ENCODE measurements around the gene ERBB4.
"Not testable (repeated sequence)": the region's sequence is repeated elsewhere in the genome, so short reads cannot be mapped to it uniquely, and the experiment has no call there.

ERBB4 gene

GRCh38 chr2:212107989-212108388 is 430.6 kb downstream of the ERBB4 start:
- Histone ChIP-seq H3K4me1 (ENCODE audit: control insufficient read depth, insufficient read depth, low read length) (0 out of 2 replicates have a peak, but pooled peaks cover 1% of the 10 kb centered on the region), H3K36me3 (ENCODE audit: control insufficient read depth, insufficient read depth, low read length) (no peaks in the 10 kb centered on the region), H3K27ac (ENCODE audit: low read length) (no peak overlapping the region), H3K9me3 (ENCODE audit: control insufficient read depth, insufficient read depth, low read length) (no peaks in the 10 kb centered on the region), H3K4me3 (ENCODE audit: low read length) (no peak overlapping the region), H3K27me3 (ENCODE audit: control insufficient read depth, insufficient read depth, low read length) (no peaks in the 10 kb centered on the region)
- WGBS (ENCODE audit: insufficient coverage, insufficient read length): no CpG with 5 or more reads among the region's 2 CpGs
- no peak for DNase-seq (ENCODE audit: low read depth, low spot score)

- H3K9me3 ChIP-seq (ENCODE audit: control insufficient read depth, insufficient read depth, low read length): no peaks in the 10 kb centered on the region
- WGBS (ENCODE audit: insufficient coverage, insufficient read length): no CpG with 5 or more reads among the region's 2 CpGs
- H3K27me3 ChIP-seq (ENCODE audit: control insufficient read depth, insufficient read depth, low read length): no peaks in the 10 kb centered on the region
- no peak for DNase-seq (ENCODE audit: low read depth, low spot score)
- no peak overlapping the region for H3K27ac ChIP-seq (ENCODE audit: low read length)
- H3K36me3 ChIP-seq (ENCODE audit: control insufficient read depth, insufficient read depth, low read length): no peaks in the 10 kb centered on the region
- H3K4me1 ChIP-seq (ENCODE audit: control insufficient read depth, insufficient read depth, low read length): 0 out of 2 replicates have a peak, but pooled peaks cover 1% of the 10 kb centered on the region
- H3K4me3 ChIP-seq (ENCODE audit: low read length): no peak overlapping the region
These were observed 431.6 kb downstream of the ERBB4 start for GRCh38 chr2:212107014-212107413.

- H3K4me3 ChIP-seq (ENCODE audit: low read length); H3K36me3 ChIP-seq (ENCODE audit: control insufficient read depth, insufficient read depth, low read length); H3K4me1 ChIP-seq (ENCODE audit: control insufficient read depth, insufficient read depth, low read length); DNase-seq (ENCODE audit: low read depth, low spot score); H3K9me3 ChIP-seq (ENCODE audit: control insufficient read depth, insufficient read depth, low read length); H3K27ac ChIP-seq (ENCODE audit: low read length); H3K27me3 ChIP-seq (ENCODE audit: control insufficient read depth, insufficient read depth, low read length): not testable (repeated sequence)
These were observed 432.1 kb downstream of the ERBB4 start for GRCh38 chr2:212106536-212106935.

- Histone ChIP-seq H3K4me1 (ENCODE audit: control insufficient read depth, insufficient read depth, low read length) (0 out of 2 replicates have a peak, but pooled peaks cover 1% of the 10 kb centered on the region), H3K27me3 (ENCODE audit: control insufficient read depth, insufficient read depth, low read length) (no peaks in the 10 kb centered on the region), H3K36me3 (ENCODE audit: control insufficient read depth, insufficient read depth, low read length) (no peaks in the 10 kb centered on the region), H3K9me3 (ENCODE audit: control insufficient read depth, insufficient read depth, low read length) (no peaks in the 10 kb centered on the region), H3K4me3 (ENCODE audit: low read length) (no peak overlapping the region), H3K27ac (ENCODE audit: low read length) (no peak overlapping the region)
- no peak for DNase-seq (ENCODE audit: low read depth, low spot score)
These were observed 438.9 kb downstream of the ERBB4 start for GRCh38 chr2:212099658-212100057.

- H3K4me3 ChIP-seq (ENCODE audit: low read length): no peak overlapping the region
- no peak for DNase-seq (ENCODE audit: low read depth, low spot score)
- no peak overlapping the region for H3K27ac ChIP-seq (ENCODE audit: low read length)
- H3K4me1 ChIP-seq (ENCODE audit: control insufficient read depth, insufficient read depth, low read length): 0 out of 2 replicates have a peak, but pooled peaks cover 1% of the 10 kb centered on the region
- no peaks in the 10 kb centered on the region for H3K36me3 ChIP-seq (ENCODE audit: control insufficient read depth, insufficient read depth, low read length)
- H3K9me3 ChIP-seq (ENCODE audit: control insufficient read depth, insufficient read depth, low read length): no peaks in the 10 kb centered on the region
- H3K27me3 ChIP-seq (ENCODE audit: control insufficient read depth, insufficient read depth, low read length): no peaks in the 10 kb centered on the region
These were observed 439.6 kb downstream of the ERBB4 start for GRCh38 chr2:212098966-212099365.

- no peak for DNase-seq (ENCODE audit: low read depth, low spot score)
- Histone ChIP-seq H3K36me3 (ENCODE audit: control insufficient read depth, insufficient read depth, low read length) (no peaks in the 10 kb centered on the region), H3K4me1 (ENCODE audit: control insufficient read depth, insufficient read depth, low read length) (0 out of 2 replicates have a peak, but pooled peaks cover 1% of the 10 kb centered on the region), H3K27ac (ENCODE audit: low read length) (no peak overlapping the region), H3K9me3 (ENCODE audit: control insufficient read depth, insufficient read depth, low read length) (no peaks in the 10 kb centered on the region), H3K4me3 (ENCODE audit: low read length) (no peak overlapping the region), H3K27me3 (ENCODE audit: control insufficient read depth, insufficient read depth, low read length) (no peaks in the 10 kb centered on the region)
- WGBS (ENCODE audit: insufficient coverage, insufficient read length): no CpG with 5 or more reads among the region's 1 CpG
These were observed 441.6 kb downstream of the ERBB4 start for GRCh38 chr2:212097001-212097400.

GRCh38 chr2:212089873-212090272 is 448.7 kb downstream of the ERBB4 start:
- H3K4me1 ChIP-seq (ENCODE audit: control insufficient read depth, insufficient read depth, low read length): no peaks in the 10 kb centered on the region
- H3K9me3 ChIP-seq (ENCODE audit: control insufficient read depth, insufficient read depth, low read length): no peaks in the 10 kb centered on the region
- DNase-seq (ENCODE audit: low read depth, low spot score): no peak
- WGBS (ENCODE audit: insufficient coverage, insufficient read length): no CpG with 5 or more reads among the region's 1 CpG
- H3K4me3 ChIP-seq (ENCODE audit: low read length): no peak overlapping the region
- no peaks in the 10 kb centered on the region for H3K36me3 ChIP-seq (ENCODE audit: control insufficient read depth, insufficient read depth, low read length)
- H3K27me3 ChIP-seq (ENCODE audit: control insufficient read depth, insufficient read depth, low read length): no peaks in the 10 kb centered on the region
- no peak overlapping the region for H3K27ac ChIP-seq (ENCODE audit: low read length)

- H3K4me3 ChIP-seq (ENCODE audit: low read length): no peak overlapping the region
These were observed 450.2 kb downstream of the ERBB4 start for GRCh38 chr2:212088353-212088752.

GRCh38 chr2:212083492-212083891 is 455.1 kb downstream of the ERBB4 start:
- Histone ChIP-seq H3K4me1 (ENCODE audit: control insufficient read depth, insufficient read depth, low read length) (no peaks in the 10 kb centered on the region), H3K27ac (ENCODE audit: low read length) (no peak overlapping the region), H3K4me3 (ENCODE audit: low read length) (no peak overlapping the region), H3K27me3 (ENCODE audit: control insufficient read depth, insufficient read depth, low read length) (no peaks in the 10 kb centered on the region), H3K36me3 (ENCODE audit: control insufficient read depth, insufficient read depth, low read length) (no peaks in the 10 kb centered on the region), H3K9me3 (ENCODE audit: control insufficient read depth, insufficient read depth, low read length) (no peaks in the 10 kb centered on the region)
- WGBS (ENCODE audit: insufficient coverage, insufficient read length): no CpG with 5 or more reads among the region's 4 CpGs
- no peak for DNase-seq (ENCODE audit: low read depth, low spot score)

More at GRCh38 chr2:212088353-212088752, 450.2 kb downstream of the ERBB4 start:
- no peaks in the 10 kb centered on the region for H3K36me3 ChIP-seq (ENCODE audit: control insufficient read depth, insufficient read depth, low read length)
- no peak for DNase-seq (ENCODE audit: low read depth, low spot score)
- H3K4me1 ChIP-seq (ENCODE audit: control insufficient read depth, insufficient read depth, low read length): no peaks in the 10 kb centered on the region
- H3K9me3 ChIP-seq (ENCODE audit: control insufficient read depth, insufficient read depth, low read length): no peaks in the 10 kb centered on the region
- H3K27ac ChIP-seq (ENCODE audit: low read length): no peak overlapping the region
- H3K27me3 ChIP-seq (ENCODE audit: control insufficient read depth, insufficient read depth, low read length): no peaks in the 10 kb centered on the region
- WGBS (ENCODE audit: insufficient coverage, insufficient read length): no CpG with 5 or more reads among the region's 1 CpG

- Histone ChIP-seq H3K36me3 (ENCODE audit: control insufficient read depth, insufficient read depth, low read length) (no peaks in the 10 kb centered on the region), H3K4me3 (ENCODE audit: low read length) (no peak overlapping the region), H3K9me3 (ENCODE audit: control insufficient read depth, insufficient read depth, low read length) (no peaks in the 10 kb centered on the region), H3K4me1 (ENCODE audit: control insufficient read depth, insufficient read depth, low read length) (no peaks in the 10 kb centered on the region), H3K27me3 (ENCODE audit: control insufficient read depth, insufficient read depth, low read length) (no peaks in the 10 kb centered on the region), H3K27ac (ENCODE audit: low read length) (no peak overlapping the region)
- WGBS (ENCODE audit: insufficient coverage, insufficient read length): no CpG with 5 or more reads among the region's 4 CpGs
- no peak for DNase-seq (ENCODE audit: low read depth, low spot score)
These were observed 460.5 kb downstream of the ERBB4 start for GRCh38 chr2:212078103-212078502.

- no CpG with 5 or more reads among the region's 4 CpGs for WGBS (ENCODE audit: insufficient coverage, insufficient read length)
- H3K27ac ChIP-seq (ENCODE audit: low read length): no peak overlapping the region
- H3K9me3 ChIP-seq (ENCODE audit: control insufficient read depth, insufficient read depth, low read length): no peaks in the 10 kb centered on the region
- no peaks in the 10 kb centered on the region for H3K36me3 ChIP-seq (ENCODE audit: control insufficient read depth, insufficient read depth, low read length)
- no peak overlapping the region for H3K4me3 ChIP-seq (ENCODE audit: low read length)
- DNase-seq (ENCODE audit: low read depth, low spot score): no peak
- no peaks in the 10 kb centered on the region for H3K4me1 ChIP-seq (ENCODE audit: control insufficient read depth, insufficient read depth, low read length)
- H3K27me3 ChIP-seq (ENCODE audit: control insufficient read depth, insufficient read depth, low read length): no peaks in the 10 kb centered on the region
These were observed 462.1 kb downstream of the ERBB4 start for GRCh38 chr2:212076456-212076855.
